CD4-positive, alpha-beta T cell treated with Interleukin-4 for 4 hours (primary cell): ENCODE results near the gene ARPC5.

Experiments
- DNase-seq: peaks from one replicate; pipeline ENCODE4 v3.0.0-alpha.2; 2020

The ARPC5 gene

GRCh38 chr1:183609759-183610452, 25.7 kb downstream of the ARPC5 start:
- DNase-seq: no peak

- DNase-seq: no peak
Observed at GRCh38 chr1:183609313-183609712, 26.3 kb downstream of the ARPC5 start.

GRCh38 chr1:183607322-183607980, 28.1 kb downstream of the ARPC5 start:
- no peak for DNase-seq

GRCh38 chr1:183605904-183606303, 29.7 kb downstream of the ARPC5 start:
- DNase-seq: no peak

- no peak for DNase-seq
Observed at GRCh38 chr1:183604815-183605214, 30.8 kb downstream of the ARPC5 start.

- DNase-seq: no peak
Observed at GRCh38 chr1:183604038-183604808, 31.4 kb downstream of the ARPC5 start.

GRCh38 chr1:183602510-183602909, 33.1 kb downstream of the ARPC5 start:
- DNase-seq: no peak

GRCh38 chr1:183600634-183601033, 34.9 kb downstream of the ARPC5 start:
- no peak for DNase-seq

GRCh38 chr1:183600136-183600535, 35.4 kb downstream of the ARPC5 start:
- no peak for DNase-seq

- DNase-seq: no peak
Observed at GRCh38 chr1:183598386-183598785, 37.2 kb downstream of the ARPC5 start.

GRCh38 chr1:183597656-183598347, 37.8 kb downstream of the ARPC5 start:
- no peak for DNase-seq

- no peak for DNase-seq
Observed at GRCh38 chr1:183596500-183596899, 39.1 kb downstream of the ARPC5 start.

GRCh38 chr1:183595537-183595936, 40.0 kb downstream of the ARPC5 start:
- DNase-seq: no peak

- DNase-seq: no peak
Observed at GRCh38 chr1:183593356-183593755, 42.2 kb downstream of the ARPC5 start.

- no peak for DNase-seq
Observed at GRCh38 chr1:183592733-183593132, 42.9 kb downstream of the ARPC5 start.

GRCh38 chr1:183590244-183591191, 45.1 kb downstream of the ARPC5 start, which contains the start of gene NCF2:
TSS of gene NCF2 (minus strand) at chr1:183590459. CDS start at chr1:183590329, 130 bp downstream.
- DNase-seq: peak; percentile 66

- no peak for DNase-seq
Observed at GRCh38 chr1:183589874-183590243, 45.7 kb downstream of the ARPC5 start.

GRCh38 chr1:183589384-183589783, 46.2 kb downstream of the ARPC5 start:
- DNase-seq: no peak

- peak; percentile 40 for DNase-seq
Observed at GRCh38 chr1:183588827-183589226, 46.8 kb downstream of the ARPC5 start.

GRCh38 chr1:183586926-183587325, 48.7 kb downstream of the ARPC5 start:
- DNase-seq: no peak

- DNase-seq: no peak
Observed at GRCh38 chr1:183586455-183586854, 49.1 kb downstream of the ARPC5 start.

- DNase-seq: no peak
Observed at GRCh38 chr1:183585038-183585437, 50.5 kb downstream of the ARPC5 start.
